Cardiac fibroblast (primary cell): ENCODE data around the gene ATP8A2.

Experiments used
- DNase-seq, 2 donors: peaks; one replicate each; pipeline versions ENCODE4 v3.0.0 to v3.0.0-alpha.2; 2010; ENCODE audit warnings: low read depth in 2 of 2
- H3K4me3 ChIP-seq, 2 donors: replicated peaks in 1 of 2; 1 replicate in 1 of 2; 2 replicates in 1 of 2; pipeline ENCODE4 v1.5.1; 2011; ENCODE audit warnings: low read depth in 2 of 2, low read length in 2 of 2, mild to moderate bottlenecking in 2 of 2, moderate library complexity in 1 of 2
- CTCF ChIP-seq: IDR thresholded peaks from one replicate; pipeline ENCODE4 v1.5.1; 2011; ENCODE audit warnings: low read depth, mild to moderate bottlenecking, low read length, inconsistent platforms

The ATP8A2 gene

GRCh38 chr13:25575562-25575961 is 203.8 kb downstream of the ATP8A2 start:
- TF ChIP-seq CTCF: no peak
- DNase-seq: no peak
- no peak overlapping the region for H3K4me3 ChIP-seq

GRCh38 chr13:25578526-25578925 is 206.8 kb downstream of the ATP8A2 start:
- no peak for TF ChIP-seq CTCF
- no peak for DNase-seq
- no peak overlapping the region for H3K4me3 ChIP-seq

- DNase-seq: no peak
- no peak for TF ChIP-seq CTCF
- H3K4me3 ChIP-seq: no peak overlapping the region
These were observed 207.4 kb downstream of the ATP8A2 start for GRCh38 chr13:25579221-25579620.

GRCh38 chr13:25581351-25581750 is 209.6 kb downstream of the ATP8A2 start:
- no peak overlapping the region for H3K4me3 ChIP-seq

GRCh38 chr13:25584087-25584486 is 212.3 kb downstream of the ATP8A2 start:
- no peak for TF ChIP-seq CTCF
- DNase-seq: no peak
- H3K4me3 ChIP-seq: no peak overlapping the region

More at GRCh38 chr13:25581351-25581750, 209.6 kb downstream of the ATP8A2 start:
- no peak for TF ChIP-seq CTCF
- DNase-seq: no peak

- TF ChIP-seq CTCF: no peak
- DNase-seq: no peak
- H3K4me3 ChIP-seq: no peak overlapping the region
These were observed 213.2 kb downstream of the ATP8A2 start for GRCh38 chr13:25585000-25585399.

GRCh38 chr13:25587326-25587980 is 215.7 kb downstream of the ATP8A2 start:
- DNase-seq: no peak
- no peak overlapping the region for H3K4me3 ChIP-seq
- no peak for TF ChIP-seq CTCF
